ENCODE measurements around the gene MED27.
"Not testable (repeated sequence)": the region's sequence is repeated elsewhere in the genome, so short reads cannot be mapped to it uniquely, and the experiment has no call there.

Gene MED27

DNA sequence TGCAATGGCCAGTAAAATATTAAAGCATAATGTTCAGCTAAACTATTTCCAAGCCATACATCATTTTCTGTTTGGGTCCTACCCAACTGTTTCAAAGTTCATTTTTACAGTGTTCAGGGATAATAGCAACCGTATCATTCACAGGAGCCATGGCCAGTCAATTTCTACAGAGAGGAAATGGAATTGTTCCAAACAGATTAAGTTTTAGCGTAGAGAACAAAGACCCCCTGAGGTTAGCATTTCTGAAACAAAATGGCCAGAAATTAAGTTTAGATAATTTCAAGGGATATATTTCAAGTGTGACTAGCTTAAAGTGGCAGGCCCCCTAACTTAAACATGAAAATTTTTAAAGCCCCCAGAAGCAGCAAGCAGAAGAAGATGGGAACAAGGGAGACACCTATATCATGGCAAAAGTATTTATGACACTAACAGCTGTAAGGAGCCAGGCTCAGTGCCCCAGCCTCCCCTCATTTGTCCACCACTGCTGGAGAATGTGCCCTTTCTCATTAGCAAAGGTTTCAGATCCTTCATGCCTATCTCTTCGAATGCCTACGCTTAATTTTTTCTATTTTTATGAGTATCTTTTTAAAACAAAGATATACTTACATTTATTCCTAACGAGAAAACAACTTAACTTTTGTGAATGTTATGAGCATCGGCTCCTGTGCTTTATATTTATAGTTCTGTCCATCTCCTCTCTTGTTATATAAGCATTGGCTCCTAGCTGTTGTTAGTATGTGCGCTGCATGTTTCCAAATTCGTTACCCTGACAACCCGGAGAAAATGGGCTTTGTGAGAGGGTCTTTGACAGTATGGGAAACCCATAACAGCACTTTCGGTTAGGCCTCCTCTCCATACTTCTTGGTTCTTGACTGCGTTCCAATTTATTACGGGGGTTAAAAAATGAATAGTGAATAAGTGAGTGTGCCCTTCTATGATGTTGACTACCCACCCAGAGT lies 116.3 kb downstream of the MED27 start:
- no peak for DNase-seq (ENCODE audit: low spot score)

DNA sequence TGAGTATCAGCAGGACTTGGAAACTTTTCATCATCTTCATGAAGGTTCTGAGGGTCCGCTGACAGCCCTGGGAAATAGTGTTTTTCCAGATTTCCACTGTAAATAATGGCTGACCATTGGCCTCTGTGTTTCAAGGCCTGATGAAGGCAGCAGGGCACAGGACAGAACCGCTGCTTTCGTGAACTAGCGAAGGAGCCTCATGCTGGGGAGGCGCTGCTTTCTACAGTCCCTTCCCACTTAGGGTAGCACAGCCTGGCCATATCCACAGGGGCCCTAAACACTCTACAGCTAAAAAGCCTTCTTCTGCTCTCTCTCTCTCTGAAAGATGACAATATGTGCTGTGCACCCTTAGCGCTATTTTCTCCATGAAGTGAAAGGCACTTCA lies 118.2 kb downstream of the MED27 start:
- DNase-seq (ENCODE audit: low spot score) = no peak

DNA sequence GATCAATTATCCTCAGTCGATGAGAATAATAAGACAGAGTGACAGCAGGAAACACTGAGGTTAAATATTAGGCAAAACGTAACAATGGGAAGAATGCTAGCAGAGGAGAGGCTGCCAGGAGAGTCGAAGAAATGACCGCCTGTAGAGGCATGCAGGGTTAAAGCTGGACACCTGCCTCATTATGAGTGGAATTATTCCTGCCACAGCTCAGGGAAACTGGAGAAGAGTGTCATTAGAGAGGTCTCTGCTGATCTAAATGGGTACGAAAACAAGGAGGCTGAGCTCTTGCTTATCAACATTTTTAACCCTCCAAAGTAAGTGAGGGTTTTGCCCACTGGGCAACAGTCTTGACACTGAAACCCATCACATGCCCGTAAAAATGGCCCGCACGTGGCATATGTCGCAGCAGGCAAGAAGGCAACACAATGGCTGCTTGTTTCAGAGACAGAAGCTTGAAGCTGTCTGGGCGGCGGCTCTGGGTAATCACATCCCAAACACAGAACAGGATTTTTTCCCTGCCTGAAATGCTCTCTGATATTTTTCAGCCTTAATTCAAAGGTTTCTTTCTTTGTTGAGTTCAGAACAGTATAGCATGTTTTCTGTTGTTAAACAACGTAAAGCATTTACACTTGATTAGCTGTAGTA lies 118.7 kb downstream of the MED27 start:
- no peak for DNase-seq (ENCODE audit: low spot score)

DNA sequence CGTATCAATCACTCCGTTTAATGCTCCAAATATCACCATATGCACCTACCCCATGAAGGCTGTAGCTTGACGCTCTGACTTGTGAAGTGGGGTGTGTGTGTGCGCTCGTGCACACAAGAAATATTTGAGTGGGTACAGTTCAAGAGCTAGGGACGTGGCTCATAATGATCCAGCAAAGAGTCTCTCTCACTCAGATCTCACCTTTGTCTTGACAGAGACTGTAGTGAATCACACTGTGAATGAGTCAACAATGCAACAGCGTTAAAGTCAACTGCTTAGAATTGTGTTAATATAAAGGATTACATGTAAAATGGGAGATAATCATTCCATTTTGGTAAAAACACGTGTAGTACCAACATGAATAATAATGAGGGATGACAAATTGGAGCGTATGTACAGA lies 119.4 kb downstream of the MED27 start:
- DNase-seq (ENCODE audit: low spot score) = no peak

DNA sequence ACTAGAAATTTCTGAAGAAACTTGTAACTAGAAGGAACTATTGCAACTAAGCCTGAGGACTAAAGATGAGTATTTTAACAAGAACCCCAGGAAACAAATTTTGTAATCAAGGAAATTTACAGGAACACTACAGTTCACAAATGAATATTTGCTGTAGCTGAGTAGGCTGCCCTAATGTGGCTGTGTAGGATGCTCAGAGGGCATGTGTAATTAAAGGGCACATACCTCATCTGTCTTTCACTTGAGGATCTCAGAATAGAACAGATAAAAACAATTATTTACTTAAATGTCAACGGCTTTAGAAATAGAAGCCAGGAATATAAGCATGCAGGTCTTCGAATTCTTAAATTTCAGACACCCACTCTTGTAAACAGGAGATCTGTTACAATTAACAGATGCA lies 119.8 kb downstream of the MED27 start:
- DNase-seq (ENCODE audit: low spot score) = no peak

DNA sequence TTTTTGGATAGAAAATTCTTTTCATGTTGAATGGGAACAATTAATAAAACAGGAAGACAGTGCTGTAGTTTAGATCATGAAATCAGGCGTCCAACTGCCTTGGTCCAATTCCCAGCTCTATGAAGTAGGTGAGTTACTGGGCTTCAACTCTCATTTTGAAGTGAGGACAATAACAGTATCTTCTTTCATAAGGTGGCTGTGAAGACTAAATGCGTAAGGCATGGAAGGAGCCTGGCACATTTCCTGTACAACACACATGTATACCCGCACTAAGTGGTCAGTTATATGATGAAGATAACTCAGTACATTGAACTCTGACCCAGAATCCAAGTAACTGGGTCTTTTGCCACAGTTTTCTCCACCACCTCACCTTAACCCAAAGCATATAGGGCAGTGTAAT lies 120.6 kb downstream of the MED27 start:
- DNase-seq (ENCODE audit: low spot score) = no peak

DNA sequence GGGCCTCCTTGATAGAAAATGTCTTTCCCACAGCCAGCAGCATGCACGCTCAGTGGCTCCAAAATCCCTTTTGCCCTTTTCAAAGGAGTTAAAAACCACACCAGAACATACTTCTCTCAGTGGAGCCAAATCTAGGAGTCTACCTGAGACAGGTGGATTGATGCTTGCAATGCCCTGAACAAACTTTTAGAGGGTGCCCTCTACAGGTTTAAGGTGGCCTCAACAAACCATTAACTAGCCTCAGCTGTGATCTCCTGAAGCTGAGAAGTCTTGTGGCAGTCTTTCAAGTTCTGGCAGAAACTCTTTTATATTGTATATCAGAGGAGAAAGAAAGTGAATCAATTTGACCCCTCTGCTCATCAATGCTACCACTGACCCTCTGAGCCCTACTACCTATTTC lies 125.4 kb downstream of the MED27 start:
- no peak for DNase-seq (ENCODE audit: low spot score)

DNA sequence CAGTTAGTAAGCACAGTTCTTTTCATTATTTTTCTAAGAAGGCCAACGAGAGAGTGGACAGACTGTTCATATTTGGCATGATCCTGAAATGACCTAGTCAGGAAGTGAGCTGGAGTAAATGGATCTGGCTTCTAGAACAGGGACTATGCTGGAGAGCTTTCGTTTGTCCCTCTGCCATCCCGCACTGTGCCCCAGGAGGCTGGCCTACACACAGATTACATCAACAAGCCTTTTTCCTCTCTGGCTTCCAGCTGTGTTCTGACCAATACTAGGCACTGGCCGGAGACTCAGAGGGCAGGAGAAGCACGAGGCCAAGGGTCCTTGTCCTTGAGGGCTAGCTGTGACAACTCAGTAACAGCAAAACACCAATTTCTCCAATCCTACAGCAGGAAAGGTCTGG lies 127.8 kb downstream of the MED27 start:
- DNase-seq (ENCODE audit: low spot score) = no peak

DNA sequence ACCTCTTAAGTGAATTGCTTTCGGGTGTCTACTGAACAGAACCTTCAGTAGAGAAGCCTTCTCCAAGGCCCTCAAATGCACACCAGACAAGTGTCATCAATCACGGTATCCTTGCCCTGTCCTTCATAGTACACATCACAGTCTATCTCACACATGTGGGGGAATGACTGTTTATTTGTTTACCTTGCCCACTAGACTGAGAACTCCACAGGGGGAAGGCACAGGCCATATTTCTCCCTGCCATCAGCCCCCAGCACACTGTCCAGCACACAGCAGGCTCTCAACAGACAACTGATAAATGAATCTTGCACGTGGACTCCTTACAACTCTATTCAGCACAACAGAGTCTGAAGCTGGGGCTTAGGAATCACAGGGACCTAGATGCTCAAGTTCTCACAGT lies 128.5 kb downstream of the MED27 start:
- no peak for DNase-seq (ENCODE audit: low spot score)

DNA sequence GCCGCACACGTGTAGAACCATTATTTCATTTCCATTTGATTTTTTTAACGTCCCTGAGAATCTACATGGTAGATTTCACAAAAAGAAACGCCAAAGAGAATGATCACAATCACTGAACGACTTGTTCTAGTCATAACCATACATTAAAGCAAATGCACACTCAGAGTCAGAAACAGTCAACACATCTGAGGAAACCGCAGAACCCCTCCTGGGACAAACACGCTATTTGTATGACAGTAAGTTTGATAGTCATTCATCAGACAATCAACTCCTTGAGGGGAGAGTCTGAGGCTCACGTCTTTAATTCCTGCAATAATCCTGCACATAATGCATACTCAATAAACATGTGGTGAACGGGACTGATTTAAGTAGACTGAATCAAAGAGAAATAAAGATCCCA lies 129.2 kb downstream of the MED27 start:
- DNase-seq (ENCODE audit: low spot score) = no peak

DNA sequence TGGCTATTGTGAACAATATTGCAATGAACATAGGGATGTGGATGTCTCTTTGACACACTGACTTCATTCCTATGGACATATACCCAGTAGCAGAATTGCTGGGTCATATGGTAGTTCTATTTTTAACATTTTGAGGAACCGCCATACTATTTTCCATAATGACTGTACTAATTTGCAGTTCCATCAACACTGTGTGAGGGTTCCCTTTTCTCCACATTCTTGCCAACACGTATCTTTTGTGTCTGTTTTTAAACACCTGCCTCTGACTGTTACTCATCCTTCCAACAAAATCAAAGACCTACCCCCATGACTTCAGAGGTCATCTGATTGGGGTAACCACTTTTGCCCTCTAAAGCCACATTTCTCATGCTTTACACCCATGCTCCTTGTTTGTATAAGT lies 133.5 kb downstream of the MED27 start:
- no peak for DNase-seq (ENCODE audit: low spot score)

DNA sequence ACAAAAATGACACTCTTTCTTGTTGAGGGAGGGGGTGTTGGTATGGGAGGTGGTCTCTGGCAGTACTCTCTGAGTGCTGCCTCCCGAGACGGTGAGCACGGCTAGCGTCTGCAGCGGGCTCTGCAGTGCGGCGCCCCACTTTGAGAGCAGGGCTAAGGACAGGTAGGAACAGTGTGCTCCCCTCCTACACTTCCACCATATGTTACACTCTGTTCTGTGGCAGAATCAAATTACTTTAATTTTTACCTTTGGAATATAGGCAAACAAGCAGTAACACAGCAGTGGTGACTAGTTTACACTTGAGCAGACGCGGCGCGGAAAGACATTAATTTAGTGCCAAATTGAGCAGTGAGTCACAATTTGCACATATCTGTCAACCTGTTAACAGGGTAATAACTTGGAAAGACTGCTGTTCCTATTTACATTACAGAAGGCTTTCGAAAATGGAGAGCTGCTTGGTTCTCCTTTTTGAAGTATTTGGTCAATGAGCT lies 136.3 kb downstream of the MED27 start:
- DNase-seq (ENCODE audit: low spot score) = no peak

DNA sequence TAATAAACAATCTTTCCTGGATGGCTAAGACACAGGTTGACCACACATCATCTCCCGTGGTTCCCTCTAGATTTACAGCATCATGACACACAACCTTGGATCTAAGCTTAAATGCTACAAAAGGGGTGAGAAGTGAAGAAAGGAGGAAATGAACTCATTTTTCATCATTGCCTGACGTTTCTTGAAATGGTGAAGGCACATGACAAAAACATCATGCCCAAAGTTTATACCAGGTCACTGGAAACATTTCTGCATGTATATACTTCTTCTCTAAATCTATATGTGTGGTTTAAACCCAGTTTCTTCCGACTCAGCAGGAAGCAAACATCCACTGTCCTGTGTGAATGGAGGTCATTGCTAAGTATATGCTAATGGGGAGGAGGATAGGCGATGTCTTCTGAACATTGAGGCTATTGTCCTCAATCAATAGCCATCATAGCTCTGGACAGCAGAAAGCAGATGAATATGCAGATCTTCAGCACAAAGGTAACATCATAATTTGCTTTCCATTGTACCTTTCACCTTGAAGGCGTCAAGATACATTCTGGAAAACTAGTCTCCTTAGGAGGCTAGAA lies 137.4 kb downstream of the MED27 start:
- DNase-seq (ENCODE audit: low spot score) = no peak

DNA sequence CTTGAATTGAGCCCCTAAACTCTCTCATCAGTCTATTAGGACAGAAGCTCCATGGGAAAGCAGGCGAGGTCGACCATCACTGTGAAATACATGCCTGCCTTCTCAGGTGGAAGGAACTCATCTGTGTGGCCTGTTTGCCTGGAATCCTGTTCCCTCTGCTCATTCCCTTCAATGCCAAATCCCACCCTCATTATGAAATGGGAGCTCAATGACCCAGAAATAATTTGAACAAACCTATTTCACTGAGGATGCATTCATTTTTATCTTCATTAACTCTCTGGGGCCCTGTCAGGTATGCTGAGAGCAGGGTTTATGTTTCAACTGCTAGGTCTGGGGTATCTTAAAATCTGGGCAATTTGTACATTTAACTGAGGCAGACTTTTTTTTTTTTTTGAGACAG lies 142.2 kb downstream of the MED27 start:
- no peak for DNase-seq (ENCODE audit: low spot score)

DNA sequence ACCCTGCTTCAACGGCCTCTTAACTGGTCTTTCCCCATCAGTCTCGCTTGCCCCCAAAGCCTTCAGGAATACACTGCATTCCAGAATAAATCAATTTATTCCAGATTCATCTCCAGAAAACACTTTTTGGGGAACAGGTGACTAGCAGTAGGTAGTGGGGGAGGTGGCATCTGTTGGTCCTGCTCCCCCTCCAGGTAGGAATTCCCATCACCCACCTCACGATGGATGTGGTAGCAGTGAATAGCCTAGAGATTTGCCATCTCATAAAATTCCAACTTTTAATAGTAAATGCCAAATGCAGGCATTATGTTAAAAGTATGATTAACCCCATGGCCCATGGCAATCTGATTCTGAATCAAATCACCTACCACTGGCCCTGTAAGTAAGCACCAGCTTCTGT lies 142.7 kb downstream of the MED27 start:
- DNase-seq (ENCODE audit: low spot score) = no peak

DNA sequence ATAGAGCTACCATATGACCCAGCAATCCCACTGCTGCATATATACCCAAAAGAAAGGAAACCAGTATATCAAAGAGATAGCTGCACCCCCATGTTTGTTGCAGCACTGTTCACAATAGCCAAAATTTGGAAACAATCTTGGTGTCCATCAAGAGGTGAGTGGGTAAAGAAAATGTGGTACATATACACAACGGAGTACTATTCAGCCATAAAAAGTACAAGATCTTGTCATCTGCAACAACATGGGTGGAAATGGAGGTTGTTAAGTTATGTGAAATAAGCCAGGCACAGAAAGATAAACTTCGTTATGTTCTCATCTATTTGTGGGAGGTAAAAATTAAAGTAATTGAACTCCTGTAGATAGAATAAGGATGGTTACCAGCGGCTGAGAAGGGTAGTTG lies 145.0 kb downstream of the MED27 start:
- no peak for DNase-seq (ENCODE audit: low spot score)

DNA sequence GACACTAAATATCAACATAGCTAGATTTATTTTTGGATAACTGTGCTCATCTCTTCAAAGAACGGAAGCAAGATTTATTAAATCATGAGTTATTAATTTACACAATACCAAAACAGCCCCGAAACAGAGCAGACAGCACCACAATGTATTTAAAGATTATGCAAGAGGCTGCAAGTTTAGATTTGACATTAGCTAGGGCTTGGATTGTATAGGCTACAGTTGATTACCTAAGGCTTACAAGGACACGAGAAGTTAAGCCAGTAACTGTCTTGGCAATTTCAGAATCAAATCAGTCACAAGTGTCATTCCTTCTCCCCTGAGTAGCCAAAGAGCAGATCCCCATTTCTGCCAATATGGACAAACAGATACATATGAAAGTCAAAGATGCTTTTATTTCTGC lies 152.6 kb downstream of the MED27 start:
- no peak for DNase-seq (ENCODE audit: low spot score)

DNA sequence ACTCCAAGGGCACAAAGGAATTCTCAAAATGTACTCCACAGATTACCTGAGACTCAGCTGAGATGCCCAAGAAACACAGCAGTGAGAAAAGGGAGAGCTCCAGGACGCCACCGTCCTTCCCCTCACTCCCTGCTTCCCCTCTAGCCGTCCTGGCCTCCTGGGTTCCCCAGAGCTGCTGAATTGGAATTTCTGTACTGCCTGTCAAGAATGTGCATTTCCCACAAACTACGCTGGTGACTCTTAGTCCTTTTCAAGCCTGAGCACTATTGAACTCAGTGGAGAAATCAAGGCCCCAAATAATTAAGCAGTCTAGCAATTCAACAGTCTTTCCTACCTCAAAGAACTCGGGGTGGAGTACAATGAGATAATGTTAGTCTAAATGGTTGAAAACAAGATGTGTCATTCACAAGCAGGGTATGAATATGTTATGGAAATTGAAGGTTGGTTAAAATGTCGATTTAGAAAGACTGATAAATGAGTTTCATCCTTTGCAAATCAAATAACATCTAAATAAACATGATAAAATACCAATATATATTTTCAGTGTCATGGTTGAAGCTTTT lies 153.2 kb downstream of the MED27 start:
- DNase-seq (ENCODE audit: low spot score) = no peak

DNA sequence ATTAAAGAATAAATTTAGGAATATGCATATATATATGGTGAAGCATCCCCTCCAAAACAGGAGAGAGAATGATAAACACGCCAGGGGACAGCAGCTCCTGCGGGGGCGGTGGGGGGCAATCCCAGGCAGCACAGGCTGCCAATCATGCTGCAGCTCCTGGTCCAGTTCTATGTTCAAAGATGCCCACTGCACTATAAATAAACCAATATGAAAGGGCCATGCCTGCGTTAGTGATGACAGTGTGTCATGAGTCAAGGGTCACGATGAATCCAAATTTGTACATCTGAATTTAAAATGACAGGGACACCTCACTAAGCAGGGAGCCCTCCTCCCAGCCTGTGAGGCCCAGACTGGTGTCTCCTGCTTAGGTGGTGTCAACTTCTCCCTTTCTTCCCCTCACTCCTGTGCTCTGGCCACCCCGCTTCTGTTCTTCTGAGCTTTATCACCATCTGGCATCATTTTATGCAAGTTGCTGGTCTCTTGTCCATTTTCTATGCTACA lies 153.9 kb downstream of the MED27 start:
- no peak for DNase-seq (ENCODE audit: low spot score)

DNA sequence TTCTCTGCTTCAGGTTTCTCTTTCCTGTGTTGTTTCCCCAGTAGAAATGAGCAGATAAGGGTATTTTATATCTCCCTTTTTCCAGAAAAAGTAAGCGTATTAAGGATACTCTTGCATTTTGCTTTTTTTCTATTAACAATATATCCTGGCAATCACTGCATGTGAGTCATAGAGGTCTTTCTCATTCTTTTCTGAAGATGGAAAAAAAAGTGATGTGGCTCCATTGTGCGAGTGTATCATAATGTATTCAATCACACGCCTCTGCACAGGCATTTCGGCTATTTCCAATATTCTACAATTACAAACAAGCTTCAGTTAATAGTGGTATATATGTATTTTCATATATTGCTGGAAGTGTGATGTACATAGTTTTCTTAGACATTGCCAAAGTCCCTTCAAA lies 155.9 kb downstream of the MED27 start:
- no peak for DNase-seq (ENCODE audit: low spot score)

DNA sequence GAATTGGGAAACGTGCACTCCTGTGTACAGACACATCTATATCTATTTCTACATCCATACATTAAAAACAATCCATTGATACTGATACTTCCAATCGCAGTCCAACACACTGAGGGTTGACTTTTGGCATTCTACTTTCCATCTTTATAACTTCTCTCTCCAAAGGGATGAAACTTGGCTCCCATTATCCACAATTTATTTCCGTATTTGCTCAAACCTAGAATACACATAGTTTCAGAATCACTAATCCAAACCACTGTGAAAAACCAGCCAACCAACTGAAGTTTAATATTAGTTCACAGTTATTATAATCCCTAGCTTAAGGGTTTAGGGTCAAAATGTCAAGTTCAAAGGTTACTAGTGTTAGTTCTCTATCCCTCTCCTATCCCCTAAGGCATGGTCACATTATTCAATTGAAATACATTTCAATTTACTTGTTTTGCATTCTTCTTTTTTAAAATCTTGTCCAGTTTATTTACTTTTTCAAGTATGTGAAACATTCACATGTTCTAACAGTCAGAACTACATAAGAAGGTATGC lies 156.5 kb downstream of the MED27 start:
- no peak for DNase-seq (ENCODE audit: low spot score)

DNA sequence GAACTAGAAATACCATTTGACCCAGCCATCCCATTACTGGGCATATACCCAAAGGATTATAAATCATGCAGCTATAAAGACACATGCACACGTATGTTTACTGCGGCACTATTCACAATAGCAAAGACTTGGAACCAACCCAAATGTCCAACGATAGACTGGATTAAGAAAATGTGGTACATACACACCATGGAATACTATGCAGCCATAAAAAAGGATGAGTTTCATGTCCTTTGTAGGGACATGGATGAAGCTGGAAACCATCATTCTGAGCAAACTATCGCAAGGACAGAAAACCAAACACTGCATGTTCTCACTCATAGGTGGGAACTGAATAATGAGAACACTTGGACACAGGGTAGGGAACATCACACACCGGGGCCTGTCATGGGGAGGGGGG lies 158.0 kb downstream of the MED27 start:
- not testable (repeated sequence) for DNase-seq (ENCODE audit: low spot score)

Data from hematopoietic multipotent progenitor cell treated with erythropoietin and hydrocortisone succinate and interleukin-3 and kit ligand, for 15 days (in vitro differentiated cells).